Effector CD8-positive, alpha-beta T cell (primary cell): ENCODE results near the gene CCS.
"Not testable (repeated sequence)": the region's sequence is repeated elsewhere in the genome, so short reads cannot be mapped to it uniquely, and the experiment has no call there.

ENCODE experiments used
- DNase-seq: peaks from one replicate; lab custom pipeline; 2025; lab: John Stamatoyannopoulos, UW

Gene CCS

DNA sequence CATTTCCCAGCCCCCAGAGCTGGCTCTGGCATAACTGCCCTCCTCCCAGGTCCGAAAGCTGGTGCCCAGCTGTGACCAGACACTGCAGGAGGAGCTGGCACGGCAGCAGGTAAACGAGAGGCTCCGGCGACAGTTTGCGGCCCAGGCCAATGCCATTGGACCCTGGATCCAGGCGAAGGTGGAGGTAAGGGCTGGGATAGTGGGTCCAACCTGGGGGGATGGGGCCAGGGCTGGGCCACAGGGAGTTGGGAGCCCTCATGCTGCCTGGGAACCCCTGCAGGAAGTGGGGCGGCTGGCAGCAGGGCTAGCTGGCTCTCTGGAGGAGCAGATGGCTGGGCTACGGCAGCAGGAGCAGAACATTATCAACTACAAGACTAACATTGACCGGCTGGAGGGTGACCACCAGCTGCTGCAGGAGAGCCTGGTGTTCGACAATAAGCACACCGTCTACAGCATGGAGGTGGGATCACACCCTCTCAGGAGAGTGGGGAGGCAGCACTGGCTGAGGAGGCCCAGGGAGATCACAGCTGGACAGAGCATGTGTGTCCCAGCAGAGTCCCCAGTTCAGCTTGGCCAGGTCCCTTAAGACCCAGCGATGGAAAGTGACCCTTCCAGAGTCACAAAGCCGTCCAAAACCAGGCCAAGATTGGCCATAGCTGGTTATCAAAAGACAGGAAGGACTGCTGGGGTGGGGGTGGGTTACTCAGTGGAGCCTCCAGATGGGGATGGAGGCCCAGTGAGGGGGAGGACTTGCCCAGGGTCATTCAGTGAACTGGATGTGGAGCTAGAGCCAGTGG is 31.6 kb upstream of the CCS start:
- DNase-seq = no peak

DNA sequence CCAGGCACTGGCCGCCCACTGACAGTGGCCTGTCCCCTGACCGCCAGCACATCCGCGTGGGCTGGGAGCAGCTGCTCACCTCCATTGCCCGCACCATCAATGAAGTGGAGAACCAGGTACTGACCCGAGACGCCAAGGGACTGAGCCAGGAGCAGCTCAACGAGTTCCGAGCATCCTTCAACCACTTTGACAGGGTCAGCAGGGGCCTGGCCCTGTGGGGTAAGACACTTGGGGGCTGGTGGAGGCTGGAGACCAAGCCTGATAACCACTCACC is 31.1 kb upstream of the CCS start:
- DNase-seq = no peak

DNA sequence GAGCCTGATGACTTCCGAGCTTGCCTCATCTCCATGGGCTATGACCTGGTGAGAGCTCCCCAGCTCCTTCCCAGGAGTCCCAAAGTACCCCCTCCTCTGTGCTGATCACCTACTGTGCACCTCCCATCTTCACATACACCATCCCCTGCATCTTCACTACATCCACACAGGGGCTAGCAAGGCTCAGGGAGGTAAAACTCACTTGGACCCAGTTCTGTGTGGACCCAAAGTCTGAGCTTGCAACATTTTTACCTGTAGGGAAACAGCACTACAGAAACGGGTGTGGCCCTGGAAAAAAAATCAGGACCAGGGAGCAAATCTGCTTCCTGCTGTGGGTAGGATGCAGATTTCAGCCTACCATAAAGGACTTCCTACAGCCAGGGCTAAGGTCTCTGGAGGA is 30.7 kb upstream of the CCS start:
- DNase-seq = no peak

DNA sequence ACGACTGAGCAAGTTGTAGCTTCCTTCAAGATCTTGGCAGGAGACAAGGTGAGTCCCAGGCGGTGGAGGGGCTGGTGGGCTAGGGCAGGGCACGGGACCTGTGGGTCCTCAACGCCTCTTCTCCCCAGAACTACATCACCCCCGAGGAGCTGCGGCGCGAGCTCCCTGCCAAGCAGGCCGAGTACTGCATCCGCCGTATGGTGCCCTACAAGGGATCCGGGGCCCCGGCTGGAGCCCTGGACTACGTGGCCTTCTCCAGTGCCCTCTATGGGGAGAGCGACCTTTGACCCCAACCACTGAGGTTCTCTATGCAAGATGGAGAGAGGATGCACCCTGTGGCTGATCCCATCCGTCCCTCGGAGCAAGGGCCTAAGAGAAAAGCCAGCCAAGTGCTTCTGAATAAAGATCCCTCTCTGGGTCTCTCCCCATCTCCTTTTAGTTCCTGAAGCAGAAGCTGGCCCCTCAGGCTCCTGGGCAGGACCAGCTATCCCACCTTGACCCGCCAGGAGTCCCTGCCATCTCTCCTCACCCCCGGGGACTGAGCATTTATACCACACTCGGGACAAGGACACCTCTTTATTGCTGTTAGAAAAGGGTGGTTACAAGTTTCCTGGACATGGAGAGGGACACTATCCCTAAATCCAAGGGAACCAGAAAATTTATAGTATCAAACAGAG is 29.9 kb upstream of the CCS start:
- no peak for DNase-seq

DNA sequence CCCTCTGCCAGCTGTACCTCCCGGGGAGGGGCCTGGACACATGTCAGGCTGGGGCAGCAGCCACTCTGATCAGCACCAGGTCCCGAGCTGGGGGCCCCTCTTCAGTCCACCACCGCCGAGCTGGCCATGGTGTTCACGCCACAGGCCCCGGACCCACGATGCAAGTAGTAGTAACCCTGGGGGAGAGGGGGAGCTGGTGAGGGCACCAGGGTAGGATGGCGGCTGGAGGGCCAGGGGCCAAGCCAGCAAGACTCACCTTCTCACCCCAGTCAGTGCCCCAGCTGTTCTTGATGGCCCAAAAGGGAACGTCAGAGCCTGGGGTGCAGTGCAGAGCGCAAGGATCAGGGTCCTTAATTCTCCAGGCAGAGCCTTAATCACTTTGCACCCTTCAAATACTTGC is 29.2 kb upstream of the CCS start:
- DNase-seq = no peak

DNA sequence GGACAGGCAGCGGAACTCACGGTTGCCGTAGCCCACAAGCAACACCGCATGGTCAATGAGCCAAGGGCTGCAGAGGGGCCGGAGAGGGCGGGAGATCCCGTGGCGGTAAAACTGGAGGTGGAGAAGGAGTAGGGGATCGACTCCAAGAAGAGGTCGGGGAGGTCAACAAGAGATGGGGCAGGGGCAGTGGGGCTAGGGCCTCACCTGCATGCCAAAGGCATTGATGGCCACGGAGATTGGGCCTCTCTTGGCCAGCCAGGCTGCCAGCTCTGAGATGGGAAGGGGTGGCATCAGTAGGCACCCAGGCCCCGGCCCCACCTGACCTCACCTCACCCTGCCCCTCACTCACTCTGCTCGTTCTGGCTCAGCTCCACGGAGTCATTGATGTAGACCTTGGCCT is 28.4 kb upstream of the CCS start:
- DNase-seq = no peak

DNA sequence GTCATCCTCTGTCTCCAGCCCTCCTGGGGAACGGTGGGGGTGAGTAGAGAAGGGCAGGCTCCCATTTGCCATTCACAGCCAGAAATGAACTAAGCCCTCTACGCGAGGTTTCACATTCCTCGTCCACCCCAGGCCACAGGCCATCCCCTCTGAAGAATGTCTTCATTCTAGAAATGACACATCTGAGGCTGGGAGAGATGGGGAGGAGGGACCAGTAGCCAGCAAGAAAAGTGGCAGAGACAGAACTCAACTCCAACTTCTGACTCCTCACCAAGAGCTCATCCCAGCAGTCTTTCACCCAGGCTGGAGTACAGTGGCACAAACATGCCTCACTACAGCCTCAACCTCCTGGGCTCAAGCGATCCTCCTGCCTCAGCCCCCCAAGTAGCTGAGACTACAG is 28.0 kb upstream of the CCS start:
- no peak for DNase-seq

DNA sequence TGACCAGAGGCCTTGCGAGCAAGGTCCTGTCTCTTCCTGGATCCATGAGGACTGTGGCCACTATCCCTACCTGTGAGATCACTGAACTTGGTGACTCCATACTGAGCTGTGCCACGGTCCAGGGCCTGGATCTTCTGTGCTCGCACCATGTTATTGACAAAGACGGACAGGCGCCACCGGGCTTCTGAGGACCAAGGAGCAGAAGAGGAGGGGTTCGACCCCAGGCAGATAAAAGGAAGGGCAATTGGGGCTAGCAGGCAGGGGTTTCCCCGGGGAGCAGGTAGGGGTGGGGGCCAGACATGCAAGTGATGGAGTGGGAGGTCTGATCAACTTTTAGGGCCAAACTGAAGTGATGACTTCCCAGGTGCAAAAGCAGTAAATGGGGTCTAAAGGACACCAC is 26.8 kb upstream of the CCS start:
- no peak for DNase-seq

DNA sequence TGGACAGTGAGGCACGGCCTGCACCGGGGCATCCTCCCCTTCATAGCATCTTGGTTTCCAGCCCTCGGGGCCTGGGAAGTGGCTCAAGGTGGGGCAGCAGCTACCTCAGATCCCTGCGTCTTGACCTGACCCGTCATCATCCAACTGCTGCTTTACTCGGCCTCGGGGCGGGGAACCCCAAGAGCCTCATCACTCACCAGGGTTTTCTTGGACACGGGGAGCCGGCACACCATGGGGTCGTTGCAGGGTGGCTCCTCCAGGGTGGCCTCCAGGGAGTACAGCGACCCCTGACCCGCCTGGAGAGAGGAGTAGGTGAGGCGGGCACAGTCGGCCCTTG is 25.2 kb upstream of the CCS start:
- no peak for DNase-seq

DNA sequence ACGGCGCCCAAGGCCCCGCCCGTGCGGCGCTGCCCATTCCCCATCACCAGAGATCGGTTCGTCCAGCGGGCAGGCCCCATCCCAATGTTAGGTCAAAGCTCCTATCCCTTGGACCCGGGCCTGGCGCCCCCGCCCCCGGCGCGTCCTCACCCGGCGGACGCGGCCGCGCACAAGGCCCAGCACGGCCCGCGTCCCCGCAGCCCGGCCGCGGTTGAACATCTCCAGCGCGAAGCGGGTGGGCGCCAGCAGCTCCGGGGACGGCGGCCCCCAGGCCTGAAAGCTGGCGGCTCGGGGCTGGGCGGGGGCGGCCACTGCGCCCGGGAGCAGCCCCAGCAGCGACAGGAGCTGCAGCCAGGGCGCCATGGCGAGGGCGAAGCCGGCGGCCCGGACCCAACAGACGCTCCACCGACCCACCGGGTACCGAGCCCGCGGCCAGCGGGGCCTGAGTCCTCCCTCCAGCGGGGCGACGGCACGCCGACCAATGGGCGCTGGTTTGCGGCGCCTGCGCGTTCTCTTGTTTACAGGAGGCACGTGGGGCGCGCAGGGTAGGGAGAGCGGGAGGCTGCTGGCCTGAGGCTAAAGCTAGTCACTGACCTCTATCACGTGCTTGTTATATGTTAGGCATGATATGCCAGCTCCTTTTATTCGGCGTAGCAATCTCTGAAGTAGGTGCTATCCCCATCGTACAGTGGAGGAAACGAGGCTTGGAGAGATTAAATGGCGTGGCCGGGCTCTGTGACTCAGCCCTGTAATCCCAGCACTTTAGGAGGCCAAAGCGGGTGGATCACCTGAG is 24.7 kb upstream of the CCS start, which contains the start of gene CTSF:
Gene CTSF, minus strand, starts transcription at position 483 of the 793 bp plus-strand sequence. Its CDS starts 120 bp downstream, at position 363.
- DNase-seq = peak; percentile 69

DNA sequence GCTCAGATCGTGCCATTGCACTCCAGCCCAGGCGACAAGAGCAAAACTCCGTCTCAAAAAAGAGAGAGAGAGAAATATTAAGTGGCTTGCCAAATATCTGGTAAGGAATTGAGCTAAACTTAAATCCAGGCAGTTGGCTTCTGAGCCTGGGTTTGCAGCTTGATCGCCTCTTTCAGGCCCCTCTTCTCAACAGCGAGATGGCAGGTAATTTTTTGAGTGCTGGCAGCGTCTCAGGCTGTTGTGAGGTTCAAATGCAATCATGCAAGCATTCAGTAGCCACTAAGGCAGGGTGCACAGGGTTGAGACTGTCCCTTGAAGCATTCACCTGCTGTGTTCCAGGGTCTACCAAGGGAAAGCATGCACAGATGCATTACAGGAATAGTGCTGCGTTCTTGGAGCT is 23.9 kb upstream of the CCS start:
- DNase-seq = no peak

DNA sequence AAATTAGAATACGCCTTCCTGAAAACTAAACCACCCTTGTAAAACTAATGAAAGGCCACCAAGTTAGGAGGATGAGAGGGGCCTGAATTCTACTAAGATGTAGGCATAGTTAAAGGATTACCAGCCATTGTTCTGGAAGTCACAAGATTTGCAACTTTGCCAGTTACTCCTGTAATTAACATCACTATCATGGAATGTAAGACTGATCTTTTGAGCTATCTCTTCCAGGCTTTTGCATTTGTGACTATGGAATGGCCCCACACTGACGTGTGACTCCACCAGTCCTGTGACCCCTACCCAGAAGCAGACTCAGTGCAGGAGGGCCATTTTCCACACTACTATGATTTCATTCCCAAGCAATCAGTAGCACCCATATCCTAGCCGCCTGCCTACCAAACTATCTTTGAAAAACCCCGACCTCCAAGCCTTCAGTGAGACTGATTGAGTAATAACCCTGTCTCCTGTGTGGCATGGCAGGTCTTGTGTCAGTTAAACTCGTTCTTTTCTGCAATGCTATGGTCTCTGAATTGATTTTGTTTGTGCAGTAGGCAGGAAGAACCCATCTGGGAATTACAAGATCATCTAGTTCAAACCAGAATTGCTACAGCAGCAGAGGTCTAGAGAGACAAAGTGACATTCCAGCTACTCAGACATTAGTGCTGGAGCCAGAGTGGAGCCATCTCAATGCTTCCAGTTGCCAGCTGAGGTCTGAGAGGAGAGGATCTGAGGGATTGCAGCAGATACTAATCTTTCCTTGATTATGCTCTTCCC is 22.7 kb upstream of the CCS start:
- DNase-seq = no peak

DNA sequence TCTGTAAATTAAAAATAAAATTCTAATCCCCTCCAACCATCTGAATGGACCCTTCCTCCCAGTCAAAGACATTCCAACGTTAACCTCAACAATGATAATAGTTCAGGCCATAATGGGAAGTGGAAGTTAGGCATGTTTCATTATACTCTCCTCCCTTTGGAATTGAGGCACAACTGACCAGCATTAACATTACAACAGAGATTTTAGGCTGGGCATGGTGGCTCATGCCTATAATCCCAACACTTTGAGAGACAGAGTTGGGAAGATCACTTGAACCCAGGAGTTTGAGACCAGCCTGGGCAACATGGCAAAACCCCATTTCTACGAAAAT is 22.2 kb upstream of the CCS start:
- no peak for DNase-seq

DNA sequence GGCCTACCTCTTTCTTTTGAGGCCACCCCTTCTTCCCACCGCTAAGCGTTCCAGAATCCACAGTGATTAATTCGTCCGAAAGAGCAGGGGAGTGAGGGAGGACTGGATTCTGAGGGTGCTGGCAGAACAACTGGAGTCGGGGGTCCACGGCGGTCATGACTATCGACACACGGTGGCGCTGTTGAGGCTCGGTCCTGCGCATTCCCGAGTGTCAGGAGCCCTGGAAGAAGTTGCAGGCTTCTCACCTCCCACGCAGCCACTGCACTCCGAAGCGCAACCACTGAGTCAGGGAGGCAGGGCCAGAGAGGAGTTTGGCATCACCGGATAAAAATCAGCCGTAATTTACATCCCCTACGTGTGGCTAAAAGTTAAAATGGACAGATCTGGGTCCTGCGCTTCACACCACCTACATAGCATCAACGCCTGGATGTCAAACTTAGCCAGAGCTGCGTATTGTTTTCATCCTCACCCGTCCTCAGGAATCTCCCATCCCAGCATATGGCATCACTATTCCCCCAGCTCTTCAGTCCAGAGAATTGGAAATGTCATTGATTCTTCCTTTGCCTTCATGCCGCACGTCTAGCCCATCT is 13.9 kb upstream of the CCS start:
- peak; percentile 76 for DNase-seq

DNA sequence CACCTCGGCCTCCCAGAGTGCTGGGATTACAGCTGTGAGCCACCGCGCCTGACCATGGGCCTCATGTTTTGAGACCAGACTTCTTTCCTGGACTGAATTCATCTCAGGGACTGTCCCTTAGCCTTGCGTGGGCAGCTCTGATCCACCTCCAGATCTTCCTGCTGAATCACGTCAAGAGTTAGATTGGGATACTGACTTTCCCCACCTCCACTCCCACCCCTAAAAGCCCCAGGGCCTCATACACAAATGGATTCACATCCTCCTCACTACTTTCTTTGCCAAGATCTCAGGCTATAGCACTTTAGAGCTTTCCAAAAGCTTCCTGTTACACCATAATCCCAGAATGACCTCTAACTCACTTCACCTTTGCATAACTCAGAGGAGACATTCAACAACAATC is 12.2 kb upstream of the CCS start:
- no peak for DNase-seq

DNA sequence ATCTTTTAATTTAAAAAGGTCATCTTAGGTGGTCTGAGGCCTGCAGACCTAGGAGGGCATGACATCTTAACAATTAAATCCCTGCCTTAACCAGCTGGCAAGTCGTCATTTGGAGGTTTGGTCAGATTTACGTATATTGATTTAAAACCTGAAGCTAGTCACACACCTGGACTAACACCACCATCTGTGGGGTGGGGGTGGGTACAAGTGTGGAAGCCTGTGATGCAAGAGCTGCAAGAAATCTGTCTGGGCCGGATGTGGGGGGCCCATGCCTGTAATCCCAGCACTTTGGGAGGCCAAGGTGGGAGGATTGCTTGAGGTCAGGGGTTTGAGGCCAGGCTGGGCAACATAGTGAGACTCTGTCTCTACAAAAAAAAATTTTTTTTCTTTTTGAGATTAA is 11.7 kb upstream of the CCS start:
- no peak for DNase-seq

DNA sequence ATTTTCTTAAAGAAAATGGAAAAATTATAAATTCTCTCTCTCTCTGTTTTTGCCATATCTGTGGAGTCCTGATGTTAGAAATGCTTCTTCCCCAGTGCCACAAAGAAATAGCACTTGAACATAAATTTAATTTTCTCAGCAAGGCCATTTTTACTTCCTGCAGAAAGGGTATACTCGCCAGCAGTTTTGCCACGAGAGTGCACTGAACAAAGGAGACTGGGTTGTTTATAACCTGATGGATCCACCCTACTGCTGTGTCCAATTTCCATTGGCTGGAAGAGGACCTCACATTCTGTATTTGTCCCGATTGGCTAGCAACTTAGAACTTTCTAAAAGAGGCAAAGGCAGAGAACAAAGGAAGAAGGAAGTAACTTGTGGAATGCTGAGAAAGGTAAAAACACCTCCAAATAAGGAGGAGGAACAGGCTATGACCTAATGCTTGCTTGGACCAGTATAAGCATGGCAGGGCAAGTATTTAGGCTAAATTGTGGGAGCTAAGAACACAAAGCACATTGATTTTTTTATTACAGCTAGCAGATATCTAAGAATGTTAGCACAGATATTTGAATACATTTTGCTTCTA is 10.3 kb upstream of the CCS start:
- DNase-seq = not testable (repeated sequence)

DNA sequence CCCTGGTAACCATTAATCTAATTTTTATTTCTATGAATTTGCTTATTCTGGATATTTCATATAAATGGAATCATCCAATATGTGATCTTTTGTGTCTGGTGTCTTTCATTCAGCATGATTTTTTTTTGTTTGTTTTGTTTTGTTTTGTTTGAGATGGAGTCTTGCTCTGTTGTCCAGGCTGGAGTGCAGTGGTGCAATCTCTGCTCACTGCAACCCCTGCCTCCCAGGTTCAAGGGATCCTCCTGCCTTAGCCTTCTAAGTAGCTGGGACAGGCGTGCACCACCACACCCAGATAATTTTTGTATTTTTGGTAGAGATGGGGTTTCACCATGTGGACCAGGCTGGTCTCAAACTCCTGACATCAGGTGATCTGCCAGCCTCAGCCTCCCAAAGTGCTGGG is 7.5 kb upstream of the CCS start:
- DNase-seq = not testable (repeated sequence)

DNA sequence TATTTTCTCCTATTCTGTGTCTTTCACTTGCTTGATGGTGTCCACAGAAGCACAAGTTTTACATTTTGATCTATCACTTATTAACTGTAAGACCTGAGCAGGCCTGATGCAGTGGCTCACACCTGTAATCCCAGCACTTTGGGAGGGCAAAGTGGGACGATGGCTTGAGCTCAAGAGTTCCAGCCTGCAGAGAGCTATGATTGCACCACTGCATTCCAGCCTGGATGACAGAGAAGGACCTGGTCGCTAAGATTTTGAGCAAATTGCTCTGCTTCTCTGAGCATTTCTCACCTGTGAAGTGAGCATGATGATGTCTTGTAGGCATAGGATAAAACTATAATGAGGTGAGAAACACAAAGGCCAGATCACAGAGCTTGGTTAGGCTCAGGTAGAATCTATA is 6.8 kb upstream of the CCS start:
- no peak for DNase-seq

DNA sequence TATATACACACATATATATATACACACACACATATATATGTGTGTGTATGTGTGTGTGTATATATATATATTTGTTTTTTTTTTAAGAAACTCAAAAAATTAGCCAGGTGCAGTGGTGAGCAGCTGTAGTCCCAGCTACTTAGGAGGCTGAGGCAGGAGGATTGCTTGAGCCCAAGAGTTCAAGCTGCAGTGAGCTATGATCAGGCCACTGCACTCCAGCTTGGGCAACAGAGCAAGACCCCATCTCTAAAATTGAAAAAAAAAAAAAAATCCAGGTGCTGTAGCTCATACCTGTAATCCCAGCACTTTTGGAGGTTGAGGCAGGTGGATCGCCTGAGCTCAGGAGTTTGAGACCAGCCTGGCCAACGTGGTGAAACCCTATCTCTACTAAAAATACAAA is 3.7 kb upstream of the CCS start:
- DNase-seq = not testable (repeated sequence)

DNA sequence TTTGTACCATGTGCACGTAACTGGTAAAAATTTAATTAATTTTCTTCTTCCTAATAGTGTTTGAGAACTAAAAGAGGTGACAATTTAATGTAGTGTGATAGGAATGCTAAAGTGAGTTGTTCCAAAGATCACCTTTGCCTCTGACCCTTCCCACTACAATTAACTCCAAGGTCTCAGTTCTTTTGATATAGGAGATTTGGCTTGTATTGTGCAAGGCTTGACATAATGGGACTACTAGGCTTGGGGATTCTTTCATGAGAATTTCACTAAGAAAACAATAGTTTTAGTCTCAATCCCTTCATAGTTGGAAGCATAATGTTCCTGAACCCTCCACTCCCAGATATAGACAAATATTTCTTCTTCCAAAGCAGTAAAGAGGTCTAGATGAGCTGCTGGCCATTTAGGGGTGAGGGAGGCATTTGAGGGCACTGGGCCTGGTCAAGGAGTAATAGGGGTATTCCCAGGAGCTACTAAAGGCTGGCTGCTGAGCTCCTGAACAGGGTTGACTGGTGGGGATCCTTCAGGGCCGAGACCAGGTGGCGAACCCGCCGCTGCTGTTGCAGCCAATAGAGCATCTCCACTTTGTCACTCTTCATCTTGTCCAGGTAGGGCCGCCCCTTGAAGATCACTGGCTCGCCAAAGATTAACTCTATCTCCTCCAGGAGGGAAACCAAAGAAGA is 2.8 kb upstream of the CCS start:
- no peak for DNase-seq
